ENCODE measurements around the gene DNM3.

GRCh38 chr1:171981303-171981702 lies 140.0 kb downstream of the DNM3 start:
- no peak for TF ChIP-seq BHLHE40 (IDR thresholded peaks at IDR 0.05; ENCODE audit: borderline replicate concordance)
- TF ChIP-seq TARDBP (IDR thresholded peaks at IDR 0.05), result no peak
- TF ChIP-seq SUZ12 (IDR thresholded peaks at IDR 0.05), result no peak
- TF ChIP-seq FOXM1 (IDR thresholded peaks at IDR 0.05; ENCODE audit: borderline replicate concordance), result no peak
- no peak for TF ChIP-seq ARNT (IDR thresholded peaks at IDR 0.05)
- TF ChIP-seq SP1 (IDR thresholded peaks at IDR 0.05), result no peak
- no peak for TF ChIP-seq FOXA1 (IDR thresholded peaks at IDR 0.05)
- TF ChIP-seq ELF4 (IDR thresholded peaks at IDR 0.05), result no peak
- no peak for TF ChIP-seq NFRKB (IDR thresholded peaks at IDR 0.05)
- TF ChIP-seq L3MBTL2 (conservative IDR thresholded peaks at IDR 0.05), result no peak
- TF ChIP-seq HDGF (IDR thresholded peaks at IDR 0.05; ENCODE audit: borderline replicate concordance), result no peak
- TF ChIP-seq CTBP1 (IDR thresholded peaks at IDR 0.05; ENCODE audit: borderline replicate concordance), result no peak
- TF ChIP-seq LEF1 (IDR thresholded peaks at IDR 0.05; ENCODE audit: borderline replicate concordance), result no peak
- TF ChIP-seq PKNOX1 (IDR thresholded peaks at IDR 0.05), result no peak
